ENCODE results near the gene EXOC2.

The EXOC2 gene, protein sequence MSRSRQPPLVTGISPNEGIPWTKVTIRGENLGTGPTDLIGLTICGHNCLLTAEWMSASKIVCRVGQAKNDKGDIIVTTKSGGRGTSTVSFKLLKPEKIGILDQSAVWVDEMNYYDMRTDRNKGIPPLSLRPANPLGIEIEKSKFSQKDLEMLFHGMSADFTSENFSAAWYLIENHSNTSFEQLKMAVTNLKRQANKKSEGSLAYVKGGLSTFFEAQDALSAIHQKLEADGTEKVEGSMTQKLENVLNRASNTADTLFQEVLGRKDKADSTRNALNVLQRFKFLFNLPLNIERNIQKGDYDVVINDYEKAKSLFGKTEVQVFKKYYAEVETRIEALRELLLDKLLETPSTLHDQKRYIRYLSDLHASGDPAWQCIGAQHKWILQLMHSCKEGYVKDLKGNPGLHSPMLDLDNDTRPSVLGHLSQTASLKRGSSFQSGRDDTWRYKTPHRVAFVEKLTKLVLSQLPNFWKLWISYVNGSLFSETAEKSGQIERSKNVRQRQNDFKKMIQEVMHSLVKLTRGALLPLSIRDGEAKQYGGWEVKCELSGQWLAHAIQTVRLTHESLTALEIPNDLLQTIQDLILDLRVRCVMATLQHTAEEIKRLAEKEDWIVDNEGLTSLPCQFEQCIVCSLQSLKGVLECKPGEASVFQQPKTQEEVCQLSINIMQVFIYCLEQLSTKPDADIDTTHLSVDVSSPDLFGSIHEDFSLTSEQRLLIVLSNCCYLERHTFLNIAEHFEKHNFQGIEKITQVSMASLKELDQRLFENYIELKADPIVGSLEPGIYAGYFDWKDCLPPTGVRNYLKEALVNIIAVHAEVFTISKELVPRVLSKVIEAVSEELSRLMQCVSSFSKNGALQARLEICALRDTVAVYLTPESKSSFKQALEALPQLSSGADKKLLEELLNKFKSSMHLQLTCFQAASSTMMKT

DNA sequence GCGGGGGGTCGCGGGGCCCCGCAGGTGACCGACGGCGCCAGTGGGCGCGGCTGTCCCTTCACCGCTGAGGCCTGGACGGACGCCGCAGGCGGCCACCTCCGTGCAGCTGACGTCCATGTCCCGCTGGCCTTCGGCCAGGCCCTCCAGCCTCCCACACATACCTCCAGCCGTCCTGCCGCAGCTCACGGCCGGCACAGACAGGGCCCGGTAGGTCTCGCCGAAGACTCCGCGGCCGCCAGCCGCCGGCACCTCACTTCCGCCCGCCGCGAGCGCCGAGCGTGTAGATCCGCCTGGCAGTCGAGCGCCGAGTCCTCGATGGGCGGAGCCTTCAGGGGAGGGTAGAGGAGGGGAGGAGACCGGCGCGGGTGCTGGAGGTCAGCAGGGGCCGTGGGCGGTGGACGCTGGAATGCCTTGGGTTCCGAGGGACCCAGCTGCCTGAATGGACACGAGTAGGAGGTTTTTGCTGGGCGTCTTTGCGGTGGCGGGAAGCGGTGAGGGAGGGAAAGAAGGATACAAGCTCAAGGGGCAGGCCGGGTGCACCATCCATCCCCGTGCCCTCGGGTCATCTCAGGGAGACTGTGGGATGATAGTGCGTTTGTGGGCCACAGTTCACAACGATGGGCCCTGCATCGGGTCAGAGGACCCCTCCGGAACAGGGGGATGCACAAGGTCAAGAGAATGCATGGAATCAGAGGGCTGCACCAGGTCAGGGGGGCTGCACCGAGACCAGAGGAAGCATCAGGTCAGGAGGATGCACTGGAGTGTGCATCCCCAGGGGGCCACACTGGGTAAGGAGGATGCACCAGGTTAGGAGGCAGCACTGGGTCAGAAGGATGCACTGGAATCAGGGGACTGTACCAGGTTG, at the start of gene EXOC2:
Gene EXOC2, minus strand, starts transcription at position 282 of the 865 bp plus-strand sequence. CDS start 55,321 bp downstream, outside the sequence.
- peak; percentile 63 to 74 for DNase-seq

DNA sequence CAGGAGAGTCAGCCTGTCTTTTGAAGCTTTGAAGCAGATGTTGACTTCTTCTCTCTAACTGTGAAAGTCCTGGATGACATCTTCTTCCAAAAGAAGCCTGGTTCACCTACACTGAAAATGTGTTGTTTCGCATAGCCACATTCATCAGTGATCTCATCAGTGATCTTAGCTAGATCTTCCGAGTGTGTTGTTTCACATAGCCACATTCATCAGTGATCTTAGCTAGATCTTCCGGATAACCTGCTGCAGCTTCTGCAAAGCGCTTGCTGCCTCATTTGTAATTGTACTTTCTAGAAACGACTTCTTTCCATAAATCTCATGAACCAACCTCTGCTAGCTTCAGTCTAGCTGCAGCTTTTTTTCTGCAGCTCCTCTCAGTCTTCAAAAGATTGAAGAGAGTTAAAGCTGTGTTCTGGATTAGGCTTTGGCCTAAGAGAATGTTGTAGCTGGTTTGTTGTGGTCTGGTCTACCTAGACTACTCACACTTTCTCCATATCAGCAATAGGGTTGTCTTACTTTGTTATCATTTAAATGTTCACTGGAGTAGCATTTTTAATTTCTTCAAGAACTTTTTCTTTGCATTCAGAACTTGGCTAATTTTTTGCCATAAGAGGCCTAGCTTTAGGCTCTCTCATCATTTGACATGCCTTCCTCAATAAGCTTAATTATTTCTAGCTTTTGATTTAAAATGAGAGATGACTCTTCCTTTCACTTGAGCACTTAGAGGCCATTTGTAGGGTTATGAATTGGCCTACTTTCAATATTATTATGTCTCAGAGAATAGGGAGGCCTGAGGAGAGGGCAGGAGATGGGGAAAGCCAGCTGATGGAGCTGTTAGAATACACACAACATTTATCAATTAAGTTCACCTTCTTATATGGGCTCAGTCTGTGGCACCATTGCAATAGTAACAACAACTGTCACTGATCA, 48.7 kb upstream of the EXOC2 start:
- no peak for DNase-seq

DNA sequence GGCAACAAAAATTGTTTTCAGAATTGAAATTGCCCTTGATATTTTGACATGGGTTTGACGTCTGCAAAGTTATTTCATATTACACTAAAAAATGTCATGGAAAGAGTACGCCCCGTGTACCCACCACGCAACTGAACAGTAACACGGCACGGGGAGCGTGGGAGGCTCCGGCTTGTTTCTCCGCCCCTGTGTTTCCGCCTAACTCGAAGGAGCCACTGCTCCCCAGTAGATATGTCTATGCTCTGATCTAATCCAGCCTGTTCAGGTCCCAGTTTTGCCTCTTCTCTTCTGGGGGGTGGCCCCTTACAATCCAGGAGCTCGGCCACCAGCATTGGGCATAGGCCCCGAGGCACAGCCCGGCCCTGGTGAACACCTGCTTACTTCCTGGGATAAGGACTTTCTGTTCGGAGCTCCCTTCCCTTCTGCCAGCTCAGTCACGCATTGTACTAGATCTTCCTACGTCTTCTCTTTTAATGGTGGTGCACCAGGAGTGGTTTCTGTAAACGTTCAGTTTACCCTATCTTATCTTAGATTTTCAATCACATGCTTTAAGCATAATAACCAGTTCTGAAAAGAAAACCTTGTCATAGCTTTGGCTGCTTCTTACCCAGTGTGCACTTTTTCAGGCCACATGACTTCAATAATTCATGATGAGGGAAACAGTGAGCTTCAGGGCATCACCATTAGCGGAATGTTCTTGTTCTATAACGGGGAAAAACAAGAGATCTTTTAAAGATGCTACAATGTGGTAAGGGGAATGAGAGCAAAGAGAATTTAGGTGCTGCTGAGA, 43.9 kb upstream of the EXOC2 start:
- DNase-seq = no peak

DNA sequence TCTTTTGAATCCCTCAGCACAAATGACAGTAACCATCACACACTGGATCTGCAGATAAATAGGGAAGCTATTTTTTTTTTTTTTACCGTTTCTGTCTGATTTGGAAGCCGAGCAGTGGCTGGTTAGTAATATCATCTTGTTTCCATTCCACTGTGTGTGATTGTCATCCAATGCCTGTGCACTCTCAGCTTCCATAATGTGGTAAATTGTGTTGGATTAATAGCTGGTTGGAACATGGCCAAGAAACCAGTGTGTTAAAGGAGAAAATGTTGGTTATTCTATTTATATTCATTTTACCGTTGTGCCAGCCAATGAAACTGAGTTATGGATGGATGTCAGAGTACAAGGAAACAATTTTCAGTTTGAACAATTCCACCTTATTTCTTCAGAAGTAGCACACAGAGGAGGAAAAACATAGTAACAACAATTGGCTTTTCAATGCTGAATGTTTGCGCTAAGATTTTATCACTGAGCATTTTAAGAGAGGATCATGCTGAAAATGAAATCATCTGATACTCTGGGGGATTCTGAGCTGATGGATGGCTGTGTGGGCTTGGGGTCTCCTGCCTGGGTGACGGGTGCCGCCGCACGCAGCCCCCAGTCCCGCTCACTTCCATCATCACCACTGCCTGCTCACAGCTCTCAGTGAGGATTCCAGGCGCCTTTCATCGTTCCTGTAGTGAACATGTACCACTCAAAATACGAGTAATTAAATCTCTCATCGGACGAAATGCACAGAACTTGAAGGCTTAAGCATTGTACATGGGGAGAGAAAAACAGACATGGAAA, 40.7 kb upstream of the EXOC2 start:
- DNase-seq = no peak

DNA sequence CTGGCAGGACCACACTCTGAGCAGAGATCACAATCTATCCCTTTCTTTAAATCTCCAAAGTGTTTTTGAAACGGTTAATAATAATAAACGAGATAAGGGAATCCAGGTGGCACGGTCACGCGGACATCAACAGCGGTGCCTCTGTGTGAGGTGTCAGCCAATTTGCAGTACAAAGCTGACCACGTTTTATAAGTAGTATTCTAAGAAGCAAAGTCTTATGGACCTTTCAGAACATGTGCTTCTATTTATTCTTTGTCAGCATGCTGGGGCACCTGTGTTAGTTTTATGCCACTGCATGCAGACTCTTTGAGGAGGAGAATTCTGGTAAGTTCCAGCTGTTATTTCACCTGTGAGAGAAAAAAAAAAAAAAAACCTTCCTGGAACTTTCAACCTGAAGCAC, 39.0 kb upstream of the EXOC2 start:
- no peak for DNase-seq

DNA sequence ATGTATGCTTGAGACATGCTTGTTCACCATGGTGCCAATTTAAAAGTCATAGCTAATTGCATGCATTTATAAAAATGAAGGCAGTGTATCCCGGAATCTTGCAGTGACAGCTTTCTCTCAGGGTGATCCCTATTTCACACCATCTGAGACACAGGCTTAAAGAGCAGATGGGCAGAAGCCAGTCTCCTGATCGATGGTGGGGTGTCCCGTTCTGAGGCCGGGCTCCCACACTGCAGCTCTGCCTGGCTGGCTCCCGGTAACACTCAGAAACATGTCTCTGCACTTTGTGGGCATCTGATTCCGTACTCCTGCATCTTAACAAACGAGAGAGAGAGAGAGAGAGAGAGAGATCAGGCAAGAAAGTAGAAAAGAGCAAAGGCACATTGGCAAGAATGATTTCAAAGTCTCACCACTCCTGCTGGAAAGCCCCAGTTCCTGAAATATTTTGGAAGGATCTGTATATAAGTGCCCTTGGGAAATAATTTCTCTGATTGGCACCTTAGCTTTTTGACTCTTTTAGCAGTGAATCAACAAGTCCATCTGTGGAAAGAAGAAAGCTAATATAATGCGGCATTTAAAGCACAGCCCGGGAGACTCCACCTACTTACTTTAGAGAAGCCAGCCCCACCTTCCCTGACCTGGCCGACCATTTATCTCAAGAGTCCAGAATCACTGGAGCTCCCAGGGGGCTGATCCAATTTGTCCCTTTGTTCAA, 36.8 kb upstream of the EXOC2 start:
- no peak for DNase-seq

DNA sequence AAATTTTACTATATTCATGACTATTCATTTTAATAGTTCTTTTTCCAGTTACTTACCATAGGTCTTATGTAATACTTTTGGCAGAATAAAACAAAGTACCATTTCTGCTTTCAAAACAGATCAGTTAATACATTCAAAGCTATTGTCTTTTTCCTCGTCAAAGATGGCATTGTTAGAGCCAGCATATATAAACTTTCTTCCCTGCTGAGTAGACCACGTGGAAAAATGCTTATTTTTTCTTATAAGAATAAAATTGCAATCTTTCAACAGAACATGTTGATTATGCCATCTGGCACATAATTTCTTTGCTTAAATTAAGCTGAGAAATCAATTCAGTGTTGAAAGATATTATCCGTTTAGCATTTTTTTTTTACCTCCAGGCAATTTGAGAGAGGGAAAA, 34.9 kb upstream of the EXOC2 start:
- DNase-seq = no peak

DNA sequence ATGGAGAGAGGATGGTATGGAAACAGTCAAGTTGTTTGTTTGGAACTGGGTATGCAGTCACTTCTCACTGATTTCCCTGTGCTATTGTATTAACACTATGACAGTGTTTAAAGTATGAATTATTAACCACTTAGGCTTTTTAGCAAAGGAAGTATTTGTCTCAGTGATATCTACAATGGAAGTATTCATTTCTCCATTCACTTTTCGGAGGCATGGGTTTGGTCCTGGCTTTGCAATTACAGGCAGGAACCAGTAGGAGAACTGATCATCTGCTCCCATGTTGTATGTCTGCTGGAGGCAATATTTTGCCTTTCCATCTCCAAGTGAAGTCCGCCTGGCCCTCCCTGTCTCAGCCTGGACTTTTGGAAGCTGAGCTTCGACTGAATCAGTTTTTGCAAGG, 30.6 kb upstream of the EXOC2 start:
- DNase-seq = no peak

DNA sequence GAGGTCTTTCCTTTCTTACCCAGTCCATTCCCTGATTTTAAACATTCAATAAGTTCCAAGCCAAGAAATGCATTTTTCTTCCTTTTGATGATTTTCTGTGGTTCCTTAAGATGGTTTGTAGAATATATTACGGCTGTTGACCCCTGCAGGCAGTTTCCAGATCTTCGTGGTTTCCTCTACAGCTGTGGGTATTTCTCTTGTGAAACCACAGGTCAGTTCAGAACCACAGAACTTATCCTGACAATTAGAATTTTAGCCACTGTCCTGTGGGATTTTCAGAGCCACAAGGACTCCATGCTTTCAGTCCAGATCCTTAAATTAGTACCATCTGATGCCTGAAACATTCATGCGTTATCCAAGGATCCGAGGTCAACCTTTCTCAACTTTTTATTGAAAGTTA, 29.7 kb upstream of the EXOC2 start:
- no peak for DNase-seq

DNA sequence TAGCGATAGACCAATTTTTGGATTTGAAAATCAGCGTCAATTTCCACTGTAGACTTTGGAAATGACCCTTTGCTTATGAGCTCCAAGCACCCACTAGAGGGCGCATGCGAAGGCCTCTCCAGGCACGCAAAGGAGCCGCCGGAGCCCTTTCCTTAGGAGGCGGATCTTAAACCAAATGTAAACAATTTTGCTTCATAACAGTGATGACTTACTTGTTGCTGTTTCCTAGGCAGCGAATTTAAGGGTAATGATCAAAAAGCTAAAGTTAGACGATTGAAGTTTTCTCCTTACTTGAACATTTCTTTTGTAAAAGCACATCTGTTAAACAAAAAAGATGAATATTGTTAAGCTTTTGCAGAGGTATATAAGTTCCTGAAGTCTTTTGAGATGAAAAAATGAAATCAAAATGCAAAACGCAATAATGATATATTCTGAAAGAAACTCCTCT, 29.2 kb upstream of the EXOC2 start:
- DNase-seq = peak; percentile 46 to 72

DNA sequence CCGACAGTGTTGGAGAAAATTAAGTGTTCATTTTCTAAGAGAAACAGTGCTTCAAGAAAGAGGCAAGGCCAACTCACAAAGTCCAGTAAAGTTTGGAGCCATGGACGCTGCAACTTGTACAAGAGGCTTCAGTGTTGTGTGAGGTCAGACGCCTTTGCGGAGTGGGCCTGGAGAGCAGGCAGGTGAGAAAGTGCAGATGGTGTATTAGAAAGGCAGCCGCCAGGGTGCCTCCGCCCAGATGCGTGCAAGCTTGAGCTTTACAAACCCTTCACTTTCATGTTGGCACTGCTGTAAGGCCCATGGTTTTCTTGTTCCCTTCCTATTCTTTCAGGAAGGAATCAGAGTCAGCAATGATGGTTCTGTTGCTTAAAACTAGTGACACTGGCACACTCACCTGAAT, 25.4 kb upstream of the EXOC2 start:
- DNase-seq = no peak

DNA sequence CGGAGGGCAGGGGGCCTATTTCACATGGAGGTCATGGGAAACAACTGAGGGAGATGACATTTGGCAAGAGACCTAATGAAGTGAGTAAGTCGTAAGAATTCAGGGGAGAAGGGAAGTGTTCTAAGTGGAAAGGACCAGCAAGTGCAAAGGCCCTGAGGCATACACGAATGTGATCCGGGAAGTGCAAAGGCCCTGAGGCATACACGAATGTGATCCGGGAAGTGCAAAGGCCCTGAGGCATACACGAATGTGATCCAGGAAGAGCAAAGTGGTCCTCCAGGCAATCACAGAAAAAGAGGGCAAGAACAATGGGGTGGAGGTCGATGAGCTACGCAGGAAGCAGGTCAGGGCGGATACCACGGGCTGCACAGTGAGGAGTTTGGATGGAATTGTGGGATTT, 24.2 kb upstream of the EXOC2 start:
- no peak for DNase-seq

DNA sequence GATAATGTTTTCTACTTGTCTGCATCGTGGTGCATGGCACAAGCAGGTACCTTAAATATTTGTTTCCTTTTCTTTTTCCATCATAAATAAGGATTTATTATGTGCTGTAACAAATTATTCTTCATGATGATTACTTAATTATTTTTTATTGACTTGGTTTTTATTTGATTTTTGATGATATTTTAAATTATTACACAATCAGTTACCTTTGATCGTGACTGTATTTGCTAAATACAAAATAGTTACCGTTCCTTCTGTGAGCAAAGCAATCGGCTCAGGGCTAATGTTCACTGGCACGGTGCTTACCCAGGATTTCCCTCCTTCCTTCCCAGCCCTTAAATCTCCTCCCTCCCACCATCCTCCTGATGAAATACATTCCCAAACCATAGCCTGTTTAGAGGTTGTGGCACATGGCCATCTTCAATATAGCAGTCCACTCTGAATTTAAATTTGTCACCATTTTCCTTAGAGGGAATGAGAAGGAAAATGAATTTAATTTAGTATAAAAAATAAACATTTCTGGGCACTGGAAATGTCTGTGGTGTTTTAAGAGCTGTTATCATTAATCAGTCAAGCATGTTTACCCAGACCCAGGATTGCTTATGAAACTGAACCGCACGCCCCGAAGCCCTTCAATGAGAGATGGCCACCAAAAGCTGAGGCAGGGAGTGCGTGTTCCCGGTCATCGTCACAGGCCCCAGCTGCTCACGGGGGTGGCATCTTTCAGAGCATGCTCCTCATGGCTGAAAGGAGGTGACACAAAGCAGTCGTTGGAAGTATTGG, 23.0 kb upstream of the EXOC2 start:
- DNase-seq = no peak

DNA sequence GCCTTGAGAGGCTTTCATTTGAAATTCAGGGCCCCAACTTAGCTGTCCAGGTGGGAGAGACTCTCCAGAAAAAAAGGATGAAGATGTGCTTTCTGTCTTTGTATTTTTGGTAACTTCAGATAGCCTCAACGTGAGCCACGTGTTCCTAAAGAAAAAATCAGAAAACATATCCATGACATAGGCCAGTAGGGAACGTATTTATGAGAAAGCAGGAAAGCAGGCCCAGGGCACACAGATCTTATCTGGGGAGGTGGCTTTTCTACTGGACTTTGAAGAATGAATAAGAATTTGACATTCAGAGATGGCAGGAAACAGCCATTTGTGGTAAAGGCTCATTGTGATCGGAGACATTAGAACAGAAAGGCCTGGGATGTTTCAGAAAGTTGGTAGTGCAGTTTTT, 21.2 kb upstream of the EXOC2 start:
- DNase-seq = no peak

DNA sequence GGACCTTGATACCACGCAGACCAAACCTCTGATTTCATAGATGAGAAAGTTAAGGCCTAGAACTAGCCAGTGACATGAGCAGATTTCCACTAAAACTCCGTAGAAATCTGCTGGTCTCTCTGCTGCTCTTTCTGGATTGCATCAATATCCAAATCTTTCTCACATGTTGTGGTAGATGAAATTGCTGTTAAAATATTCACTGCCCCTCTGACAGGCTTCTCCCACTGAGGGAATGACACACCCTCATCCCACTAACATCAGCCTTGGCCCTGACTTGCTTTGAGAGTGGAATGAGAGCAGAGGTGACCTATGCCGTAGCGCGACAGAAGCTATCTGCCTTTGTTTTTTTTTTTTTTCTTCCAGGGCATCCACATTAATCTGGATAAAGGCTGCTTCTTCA, 20.4 kb upstream of the EXOC2 start:
- no peak for DNase-seq

DNA sequence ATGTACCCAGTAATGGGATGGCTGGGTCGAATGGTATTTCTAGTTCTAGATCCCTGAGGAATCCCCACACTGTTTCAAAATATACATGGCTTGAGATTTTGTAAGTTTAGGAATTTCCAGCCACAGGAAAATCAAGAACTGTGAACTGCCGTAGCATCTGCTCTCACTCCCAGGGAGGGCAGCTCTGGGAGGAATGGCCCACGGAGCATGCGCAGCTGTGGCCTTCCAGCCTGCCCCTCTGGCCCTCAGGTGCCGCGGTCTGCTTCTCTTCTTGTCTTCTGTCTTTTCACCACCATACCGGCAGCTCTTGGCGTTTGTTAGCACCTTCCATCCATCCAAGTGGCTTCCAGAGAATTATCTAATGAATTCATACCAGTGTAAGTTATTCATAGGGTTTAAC, 19.9 kb upstream of the EXOC2 start:
- DNase-seq = no peak

DNA sequence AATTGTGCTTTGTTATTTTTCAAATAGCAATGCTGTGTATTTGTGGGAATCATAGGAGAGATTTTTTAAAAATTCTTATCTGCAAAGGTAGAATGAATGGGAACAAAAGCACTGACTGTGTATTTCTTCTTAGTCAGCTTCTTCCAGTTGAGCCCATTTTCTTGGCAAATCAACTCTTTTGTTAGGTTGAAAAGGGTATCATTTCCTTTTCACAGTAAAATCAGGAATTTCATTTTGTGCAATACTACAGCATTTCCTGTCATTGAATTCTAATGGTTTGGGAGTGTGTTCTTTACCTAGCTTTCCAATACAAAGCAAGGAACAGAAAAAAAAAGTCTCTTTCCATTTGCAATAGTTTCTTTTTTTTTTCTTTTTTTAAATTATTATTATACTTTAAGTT, 19.0 kb upstream of the EXOC2 start:
- DNase-seq = no peak

All from NCI-H1930 (cell line).